NCI-H446 (cell line): ENCODE measurements around the gene GRIA4.

Experiments used
- DNase-seq, 2 experiments: peaks; one replicate each; lab custom pipeline; 2025; lab: John Stamatoyannopoulos, UW

GRIA4 gene

DNA sequence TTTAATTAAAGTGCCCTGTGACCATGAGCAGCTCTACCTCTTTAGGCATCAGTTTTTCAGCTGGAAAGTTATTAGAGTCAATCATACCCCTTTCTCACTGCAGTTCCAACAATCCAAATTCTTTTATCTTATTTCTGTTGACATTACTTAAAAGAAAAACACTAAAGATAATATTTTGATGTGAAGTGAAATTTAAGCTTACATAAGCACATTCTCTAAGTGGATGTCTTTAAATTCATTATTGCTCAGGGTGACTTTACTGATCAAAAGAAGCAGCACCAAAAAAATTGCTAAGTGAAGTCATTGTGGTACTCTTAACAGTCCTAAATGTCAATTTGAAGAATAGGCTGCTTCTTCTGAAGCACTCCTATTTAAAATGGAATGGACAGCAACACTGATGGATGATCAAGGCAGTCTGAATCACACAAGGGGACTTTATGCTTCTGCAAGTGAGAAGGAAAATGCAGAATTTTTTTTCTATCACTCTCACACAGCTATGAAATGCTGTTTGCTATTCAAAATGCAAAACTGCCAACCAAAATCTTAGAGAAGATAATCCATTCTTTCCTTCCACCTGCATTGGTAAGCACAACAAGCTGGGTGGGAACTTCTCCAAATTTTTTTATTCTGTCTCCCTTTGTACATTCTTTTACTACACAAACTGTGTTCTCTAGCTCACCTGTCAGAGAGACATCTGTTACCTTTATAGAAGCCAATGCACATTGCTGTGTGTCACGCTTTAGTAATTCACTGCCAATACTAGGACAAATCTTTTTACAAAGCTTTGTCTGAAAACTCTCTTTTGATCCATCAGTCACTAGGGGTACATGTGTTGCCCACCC lies 179.9 kb downstream of the GRIA4 start:
- no peak for DNase-seq

DNA sequence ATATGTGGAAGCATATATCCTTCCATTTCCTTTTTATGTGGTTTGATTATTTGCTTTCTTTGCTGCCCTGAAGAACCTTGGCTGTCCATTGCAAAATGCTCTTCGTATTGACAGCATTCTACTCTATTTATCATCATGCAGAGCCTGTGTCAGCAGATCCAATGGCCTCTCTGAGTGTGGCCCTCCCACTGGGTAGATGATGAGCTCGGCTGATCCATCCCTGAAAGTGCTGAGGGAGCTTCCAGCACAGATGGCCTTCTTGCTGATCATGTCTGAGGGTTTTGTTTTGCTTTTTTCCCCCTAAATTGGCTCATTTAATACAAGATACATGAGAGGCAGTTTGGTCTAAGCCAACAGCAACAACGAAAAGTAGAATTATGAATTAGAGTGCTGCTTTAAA lies 181.0 kb downstream of the GRIA4 start:
- DNase-seq: peak; percentile 71 to 89

DNA sequence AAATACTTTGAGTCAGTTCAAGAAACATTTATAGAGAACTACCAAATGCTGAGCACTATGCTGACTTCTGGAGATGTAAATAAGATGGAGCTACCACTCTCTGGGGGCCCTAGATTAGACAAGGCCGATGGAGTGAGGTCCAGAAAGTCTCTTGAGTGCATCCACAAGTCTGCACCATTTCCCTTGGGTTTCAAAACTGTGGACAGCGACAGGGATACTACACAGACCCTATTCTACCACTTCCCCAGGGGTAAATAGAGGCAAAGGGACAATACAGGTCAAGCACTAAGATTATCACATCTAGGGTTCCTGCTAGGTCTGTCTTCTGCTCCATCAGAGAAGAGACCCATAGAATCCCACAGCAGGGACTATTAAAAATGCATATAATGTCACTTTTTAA lies 183.2 kb downstream of the GRIA4 start:
- DNase-seq: no peak

DNA sequence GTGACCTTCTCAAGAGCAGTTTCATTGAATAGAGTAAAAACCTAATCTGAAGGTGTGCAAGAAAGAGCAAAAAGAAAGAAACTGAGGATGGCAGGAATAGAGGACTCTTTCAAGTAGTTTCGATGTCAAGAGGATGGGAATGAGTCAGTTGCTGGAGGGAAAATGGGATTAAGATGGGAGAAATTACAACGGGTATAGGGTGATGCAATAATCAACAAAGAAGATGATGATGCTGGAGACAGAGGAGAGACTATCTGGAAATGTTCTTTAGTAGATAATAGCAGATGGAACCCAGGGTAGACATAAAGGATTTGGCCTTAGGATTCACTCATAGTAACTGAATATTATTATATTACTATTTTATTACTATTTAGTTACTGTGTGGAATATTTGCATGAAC lies 189.4 kb downstream of the GRIA4 start:
- no peak for DNase-seq

DNA sequence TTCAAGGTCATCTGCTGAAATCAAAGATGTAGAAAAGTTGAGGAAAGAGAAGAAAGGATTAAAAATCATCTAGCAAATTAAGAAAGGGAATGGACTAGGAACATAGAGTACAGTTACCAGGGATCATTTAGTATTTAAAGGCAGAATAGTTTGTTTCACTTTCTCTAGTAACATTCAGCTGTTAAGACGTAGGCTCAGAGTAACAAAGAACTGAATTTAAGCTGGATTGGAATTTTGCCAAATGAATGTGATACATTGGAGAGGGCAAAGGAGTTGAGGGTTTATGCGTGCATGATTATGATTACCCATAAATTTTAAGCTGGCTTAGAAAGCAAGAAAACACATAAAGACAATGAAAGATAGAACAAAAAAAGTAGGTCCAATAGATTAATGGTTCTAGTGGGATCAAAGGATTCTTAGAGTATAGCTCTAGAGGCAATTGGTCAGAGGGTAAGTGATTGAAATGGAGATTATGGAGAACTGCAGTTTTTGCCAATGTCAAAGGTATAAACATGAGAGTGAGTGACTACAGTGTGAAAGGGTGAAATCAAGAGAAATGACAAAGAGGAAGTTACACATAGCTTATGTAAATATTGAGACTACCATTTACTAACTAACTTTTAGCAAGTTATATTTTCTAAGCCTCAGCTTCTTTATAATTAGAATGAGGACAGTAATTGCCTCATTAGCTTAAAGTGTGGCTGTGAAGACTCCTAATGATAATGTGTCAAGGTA lies 190.0 kb downstream of the GRIA4 start:
- no peak for DNase-seq

DNA sequence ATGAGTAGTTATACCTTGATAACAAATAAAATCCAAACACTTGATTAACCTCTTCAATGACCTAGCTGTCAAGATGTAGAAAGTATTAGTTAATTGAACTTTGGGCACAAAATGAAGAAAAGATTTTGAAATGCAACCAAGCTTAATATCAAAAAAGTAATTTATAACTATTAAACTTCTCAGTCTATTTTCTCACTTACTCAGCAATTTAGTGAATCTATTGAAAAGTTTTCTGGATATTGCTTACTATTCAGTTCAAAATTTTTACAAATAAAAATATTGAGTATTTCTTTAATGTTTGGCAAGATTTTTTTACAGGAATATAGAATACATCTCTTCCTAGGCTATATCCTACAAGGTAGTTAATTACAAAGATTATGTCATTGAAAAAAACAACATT lies 192.5 kb downstream of the GRIA4 start:
- DNase-seq: no peak

DNA sequence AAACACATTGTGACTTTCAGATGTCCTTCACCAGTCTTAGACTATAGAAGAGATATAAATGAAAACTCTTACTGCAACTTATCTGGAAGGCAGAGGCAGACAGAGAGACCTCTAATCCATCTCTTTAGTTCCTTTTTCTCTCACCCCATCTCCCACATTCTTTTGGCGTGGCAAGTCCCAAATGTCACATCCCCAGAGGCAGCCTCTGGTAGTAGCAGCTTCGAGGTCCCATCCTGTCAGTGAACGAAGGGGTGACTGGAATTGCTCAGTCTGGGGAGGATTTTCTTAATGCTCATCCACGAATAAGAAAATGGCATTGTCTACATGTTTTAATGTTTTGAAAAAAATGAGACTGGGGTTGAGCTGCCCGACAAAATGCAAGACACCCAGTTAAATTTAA lies 201.4 kb downstream of the GRIA4 start:
- no peak for DNase-seq

DNA sequence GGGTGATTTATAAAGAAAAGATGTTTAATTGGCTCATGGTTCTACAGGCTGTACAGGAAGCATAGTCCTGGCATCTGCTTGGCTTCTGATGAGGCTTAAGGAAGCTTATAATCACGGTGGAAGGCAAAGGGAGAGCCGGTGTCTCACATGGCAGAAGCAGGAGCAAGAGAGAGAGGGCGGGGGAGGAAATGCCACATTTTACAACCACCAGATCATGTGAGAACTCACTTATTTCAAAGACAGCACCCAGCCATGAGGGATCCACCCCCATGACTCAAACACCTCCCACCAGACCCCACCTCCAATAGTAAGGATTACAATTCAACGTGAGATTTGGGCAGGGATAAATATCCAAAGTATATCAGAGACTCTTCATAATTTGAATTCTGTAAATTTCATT lies 211.5 kb downstream of the GRIA4 start:
- DNase-seq: no peak

DNA sequence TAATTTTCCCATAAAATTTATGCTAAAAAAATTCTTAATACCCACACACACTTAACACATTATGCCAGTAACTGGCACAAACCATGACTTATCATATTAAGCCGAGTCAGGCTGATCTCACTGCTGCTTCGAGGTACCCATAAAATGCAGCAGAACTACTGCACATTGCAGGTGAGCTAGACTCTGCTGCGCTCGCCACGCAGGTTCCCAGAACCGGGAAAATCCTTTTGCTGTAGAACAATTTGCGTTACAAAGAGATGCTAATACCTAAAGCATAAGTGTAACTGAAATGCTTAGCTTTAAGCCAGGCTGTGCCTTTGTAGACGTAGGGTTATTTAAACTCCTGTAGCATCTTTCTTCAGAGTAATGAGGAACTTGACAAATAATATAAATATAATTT lies 211.9 kb downstream of the GRIA4 start:
- no peak for DNase-seq

DNA sequence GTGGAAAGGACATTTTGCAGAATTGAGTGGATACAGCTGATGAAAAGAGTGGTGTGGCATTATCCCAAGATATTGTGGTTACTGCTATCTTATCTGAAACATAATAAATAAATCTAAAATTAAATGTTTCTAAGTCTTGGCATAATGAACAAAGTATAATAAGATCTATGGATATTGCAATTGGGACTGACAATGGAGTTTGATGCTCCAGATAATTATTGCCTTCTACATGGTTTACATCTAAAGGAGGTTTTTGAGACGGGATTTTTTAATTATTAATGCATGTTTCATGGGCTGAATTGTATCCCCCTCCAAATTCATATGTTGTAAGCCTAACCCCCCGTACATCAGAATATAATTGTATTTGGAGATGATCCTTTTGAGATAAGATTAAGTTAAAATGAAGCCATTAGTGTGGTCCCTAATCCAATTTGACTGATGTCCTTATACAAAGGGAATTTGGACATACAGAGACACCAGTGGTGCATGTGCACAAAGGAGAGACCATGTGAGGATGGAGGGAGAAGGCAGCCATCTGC lies 213.7 kb downstream of the GRIA4 start:
- DNase-seq: no peak

DNA sequence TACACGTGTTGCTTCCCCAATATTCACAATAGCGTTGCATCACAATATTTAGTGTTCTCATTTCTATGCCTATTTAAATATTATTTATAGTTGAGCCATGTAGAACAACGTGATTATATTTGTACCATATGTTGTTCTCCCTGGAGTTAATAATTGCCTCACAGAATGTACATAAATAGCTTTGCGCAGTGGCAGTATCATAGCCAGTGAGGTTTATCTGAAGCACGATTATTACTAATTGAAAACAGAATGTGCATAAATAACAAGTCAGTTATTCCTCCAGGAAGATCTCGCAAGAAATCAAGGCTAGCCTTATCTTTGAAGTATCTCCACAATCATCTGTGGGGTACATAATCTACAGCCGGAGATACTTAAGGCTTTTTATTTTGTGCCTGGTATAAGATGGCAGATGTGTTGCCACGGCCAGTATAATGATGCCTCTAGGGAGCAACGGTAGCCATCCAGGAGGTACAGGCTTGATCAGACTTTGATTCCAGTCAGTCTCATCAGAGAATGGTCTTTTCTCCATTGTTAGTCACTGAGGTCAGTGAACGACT lies 214.7 kb downstream of the GRIA4 start:
- DNase-seq: no peak

DNA sequence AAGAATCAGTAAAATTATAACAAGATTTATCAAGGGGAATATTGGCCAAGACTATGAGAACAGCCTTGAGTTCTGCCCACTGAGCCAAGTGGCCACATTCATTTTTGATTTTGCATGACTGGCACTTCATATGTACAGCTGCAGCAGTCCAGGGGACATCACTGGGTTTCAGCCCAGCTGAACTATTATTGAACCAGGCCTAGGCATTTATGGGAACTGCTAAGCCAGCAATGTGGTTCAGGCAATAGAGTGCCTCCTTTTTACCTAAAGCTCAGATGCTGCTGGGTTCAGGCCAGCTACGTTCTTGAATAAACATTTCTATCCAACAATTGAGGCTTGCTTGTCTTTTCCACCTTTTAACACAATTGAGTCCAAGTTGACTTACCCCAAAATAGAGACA lies 215.3 kb downstream of the GRIA4 start:
- peak in 1 of 2 experiments; percentile 41 for DNase-seq

DNA sequence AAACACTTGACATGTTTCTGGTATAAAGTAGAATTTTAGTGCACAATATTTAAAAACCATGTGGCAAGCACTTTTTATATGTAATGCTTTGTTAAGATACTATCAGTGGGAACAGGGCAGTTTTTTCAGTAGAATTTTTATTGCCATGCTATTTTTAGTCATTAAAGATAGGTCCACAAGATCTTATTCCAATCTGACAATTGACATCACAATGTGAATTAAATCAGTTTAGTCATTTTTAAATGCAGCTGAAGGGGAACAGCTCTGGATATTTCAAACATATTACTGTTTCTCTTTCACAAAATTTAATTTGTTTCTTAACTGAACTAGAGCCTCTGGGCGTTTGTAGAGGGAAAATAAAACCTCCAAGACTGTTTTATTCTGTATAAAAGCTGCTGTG lies 218.0 kb downstream of the GRIA4 start:
- DNase-seq: no peak

DNA sequence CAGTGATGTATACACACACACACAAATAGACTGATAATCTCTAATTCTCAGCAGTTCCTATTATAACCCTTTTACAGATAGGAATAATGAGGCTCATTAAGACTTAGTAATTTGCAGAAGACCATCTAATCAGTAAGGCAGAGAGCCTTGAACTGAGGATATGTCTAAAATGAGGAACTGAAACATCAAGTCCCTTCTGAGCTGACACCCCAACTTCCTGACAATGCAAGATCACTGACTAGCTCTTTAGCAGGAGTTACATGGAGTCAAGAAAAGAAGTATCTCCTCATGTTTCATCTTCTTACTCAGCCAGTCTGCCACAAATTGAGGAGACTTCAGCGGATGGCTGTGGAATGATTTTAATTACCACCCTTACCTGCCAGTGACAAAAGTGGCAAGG lies 219.2 kb downstream of the GRIA4 start:
- no peak for DNase-seq

DNA sequence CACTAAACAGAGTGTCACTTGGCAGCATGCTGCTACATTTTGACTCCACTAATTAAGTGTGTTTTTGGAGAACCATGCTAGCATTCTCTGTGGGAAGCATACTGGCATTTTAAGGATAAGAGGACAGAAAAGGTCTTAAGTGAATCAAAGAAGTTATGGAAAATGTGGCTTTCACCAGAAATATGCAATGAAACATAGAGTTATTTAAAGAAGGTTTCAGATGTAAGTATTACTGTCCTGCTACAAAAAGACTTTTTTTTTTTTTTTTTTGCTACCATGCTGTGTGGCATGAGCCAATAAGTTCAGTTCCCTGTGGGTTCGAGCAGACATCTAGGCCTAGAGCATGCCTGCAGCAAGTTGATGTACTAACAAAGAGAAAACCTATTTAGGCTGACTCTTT lies 224.6 kb downstream of the GRIA4 start:
- DNase-seq: peak in 1 of 2 experiments; percentile 22

DNA sequence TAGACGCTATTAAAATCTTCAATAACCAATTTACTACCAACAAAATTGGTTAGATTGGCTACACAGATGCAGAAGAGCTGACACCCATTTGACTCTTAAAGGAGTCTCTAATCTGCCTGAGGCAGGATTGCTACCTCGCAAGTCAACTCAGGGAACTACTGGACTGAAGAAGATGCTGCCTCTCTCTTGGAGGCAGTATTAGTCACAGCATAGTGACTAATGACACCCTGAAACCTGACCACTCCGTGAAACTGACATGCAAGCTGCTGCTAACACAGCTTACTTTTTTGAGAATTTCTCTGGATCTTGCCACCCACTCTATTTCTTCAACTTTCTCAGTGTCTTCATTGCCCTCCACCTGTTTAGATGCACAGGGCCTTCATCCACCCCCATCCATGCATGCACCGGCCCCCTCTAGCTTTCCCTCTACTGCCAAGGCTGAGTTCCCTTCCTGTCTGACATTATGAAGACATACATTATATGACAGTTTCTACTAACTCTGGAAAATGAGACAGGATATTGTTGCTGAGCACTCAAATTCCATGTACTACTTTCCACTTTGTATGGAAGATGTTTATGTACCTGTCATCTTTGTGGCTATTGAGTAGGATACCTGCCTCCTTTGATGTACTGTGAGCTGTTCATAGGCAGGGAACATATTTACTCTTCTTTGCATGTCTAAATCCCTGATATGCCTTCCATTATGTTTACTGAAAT lies 229.0 kb downstream of the GRIA4 start:
- no peak for DNase-seq

DNA sequence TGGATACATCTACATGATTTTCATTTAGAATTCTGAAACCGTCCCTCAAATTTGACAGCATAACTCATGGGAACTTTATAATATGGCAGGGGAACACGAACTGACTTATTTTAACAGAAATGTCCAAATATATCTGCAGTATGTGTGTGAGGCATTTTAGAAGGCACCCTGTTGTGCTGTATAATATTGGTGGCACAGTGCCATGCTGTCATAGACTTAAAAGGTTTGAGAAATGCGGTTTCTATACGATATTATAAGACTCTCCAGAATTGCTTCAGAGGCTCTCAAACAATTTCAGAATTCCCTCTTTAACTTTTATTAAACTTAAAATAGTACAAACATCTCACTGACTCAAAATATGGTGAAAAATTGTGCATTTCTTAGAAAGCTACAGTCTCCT lies 230.5 kb downstream of the GRIA4 start:
- DNase-seq: peak in 1 of 2 experiments; percentile 32

DNA sequence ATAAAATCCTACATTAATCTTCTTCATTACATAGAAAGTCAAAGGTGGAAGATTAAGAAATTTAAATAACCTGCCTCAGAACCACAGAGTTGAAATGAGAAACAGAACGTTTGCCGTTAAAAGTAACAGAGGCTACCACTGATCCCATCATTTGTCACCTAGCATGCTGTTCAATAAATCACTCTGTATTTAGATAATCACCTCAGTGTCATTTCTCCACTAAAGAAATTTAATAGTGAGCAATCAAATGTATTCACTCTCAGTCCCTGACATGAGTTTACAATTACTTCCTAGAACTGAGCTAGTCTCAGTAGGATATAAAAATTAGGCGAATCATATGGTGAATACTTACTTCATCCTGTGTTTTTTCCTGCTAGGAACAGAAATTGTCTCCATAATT lies 242.5 kb downstream of the GRIA4 start:
- no peak for DNase-seq

DNA sequence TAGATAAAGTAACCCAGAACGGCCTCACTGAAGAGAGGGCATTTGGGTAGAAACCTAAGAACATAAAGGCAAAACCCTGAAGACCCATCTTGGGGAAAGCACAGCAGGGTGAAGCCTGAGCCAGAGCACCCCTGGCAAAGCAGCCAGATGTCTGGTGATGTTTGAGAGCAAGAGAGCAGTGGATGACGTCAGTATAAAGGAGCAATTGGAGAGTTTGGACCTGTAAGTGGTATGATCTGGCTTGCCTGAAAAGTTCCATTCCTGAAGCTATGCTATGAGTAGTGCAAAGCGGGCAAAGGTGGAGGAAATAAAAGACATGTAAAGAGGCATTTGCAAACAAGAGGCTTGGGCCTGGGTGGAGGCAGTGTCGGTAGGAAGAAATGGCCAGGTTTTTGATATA lies 244.4 kb downstream of the GRIA4 start:
- no peak for DNase-seq

DNA sequence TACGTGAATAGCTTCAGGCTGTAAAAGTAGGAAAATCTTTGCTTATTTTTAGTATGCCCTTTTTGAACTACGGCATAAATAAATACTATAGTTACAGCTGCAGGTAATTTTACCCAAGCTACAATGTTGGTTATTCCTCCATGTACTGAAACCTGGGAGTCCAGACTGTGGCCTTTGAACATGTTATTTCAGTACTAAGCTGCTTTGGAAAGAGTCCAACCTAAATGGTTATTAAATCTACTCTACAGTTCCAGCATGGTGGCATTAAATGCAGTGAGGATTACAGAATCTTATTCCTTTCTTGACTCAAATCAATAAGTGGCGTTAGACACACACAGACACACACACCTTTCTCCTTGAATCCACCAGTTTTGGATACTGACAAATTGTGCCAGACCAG lies 247.1 kb downstream of the GRIA4 start:
- DNase-seq: peak in 1 of 2 experiments; percentile 52

DNA sequence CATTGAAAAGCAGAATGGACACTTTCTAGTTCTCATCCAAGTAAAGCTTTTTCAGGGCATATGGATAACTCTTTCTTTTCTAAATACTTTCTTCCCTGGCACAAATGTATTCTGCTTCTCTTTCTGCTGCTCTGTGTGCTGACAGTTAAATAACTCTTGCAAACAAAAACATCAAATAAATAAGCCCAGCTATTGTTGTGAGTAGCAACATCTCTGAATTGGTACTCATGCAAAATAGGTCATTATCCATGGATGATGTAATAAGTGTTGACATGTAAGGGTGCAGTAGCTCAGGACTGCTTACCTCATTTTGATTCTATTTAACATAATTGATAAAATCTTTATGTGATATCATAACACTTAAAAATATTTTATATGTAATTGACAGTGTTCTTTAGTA lies 247.9 kb downstream of the GRIA4 start:
- DNase-seq: no peak

DNA sequence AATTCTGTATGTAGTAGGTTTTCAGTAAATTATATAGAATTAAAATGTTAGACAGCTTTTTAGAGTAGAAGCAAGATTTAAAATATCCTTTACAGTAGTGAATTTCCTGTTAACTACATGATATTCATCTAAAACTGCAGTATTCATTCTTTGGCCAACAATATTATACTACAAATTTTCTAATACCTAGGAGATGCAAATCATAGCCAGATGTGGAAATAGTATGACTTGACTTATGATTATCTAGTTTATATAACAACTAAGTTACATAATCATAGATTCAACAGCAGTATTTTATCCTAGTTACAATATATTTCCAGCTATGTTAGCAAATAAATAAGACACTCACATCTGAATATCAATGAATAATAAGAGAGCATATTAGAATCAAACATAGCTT lies 249.0 kb downstream of the GRIA4 start:
- no peak for DNase-seq
